Spleen (tissue), 11 donors: ENCODE measurements around the gene CNIH3. TPM values are rescaled to one million over a fixed set of nuclear protein-coding genes. Genes with fewer than 3 reads are reported as not detected.

Source experiments
- DNase-seq: peaks from one replicate; pipeline ENCODE4 v3.0.0-alpha.2; 2020
- H3K27ac ChIP-seq, 8 donors: fragments of 200-600 bp; sonication (generic) in 7 of 8; 1 replicate in 4 of 8; 2 replicates in 4 of 8; pipeline versions ENCODE4 v1.5.0 to v1.8.0; 2016 to 2021; ENCODE audit warnings: inconsistent platforms in 4 of 8, mild to moderate bottlenecking in 4 of 8, moderate library complexity in 1 of 8
- H3K27me3 ChIP-seq, 7 donors: fragments of 200-600 bp; sonication (generic) in 6 of 7; replicated peaks in 1 of 7; 1 replicate in 4 of 7; 2 replicates in 3 of 7; pipeline versions ENCODE4 v1.5.0 to v1.8.0; 2016 to 2021; ENCODE audit warnings: inconsistent platforms in 3 of 7, mild to moderate bottlenecking in 1 of 7
- H3K36me3 ChIP-seq, 6 donors: fragments of 200-600 bp; sonication (generic) in 5 of 6; 1 replicate in 4 of 6; 2 replicates in 2 of 6; pipeline versions ENCODE4 v1.5.0 to v1.8.0; 2016 to 2021; ENCODE audit warnings: inconsistent platforms in 2 of 6
- H3K4me1 ChIP-seq, 6 donors: fragments of 200-600 bp; sonication (generic) in 5 of 6; 1 replicate in 3 of 6; 2 replicates in 3 of 6; pipeline versions ENCODE4 v1.5.0 to v1.8.0; 2016 to 2021; ENCODE audit warnings: inconsistent platforms in 3 of 6
- H3K4me3 ChIP-seq, 8 donors: fragments of 200-600 bp; sonication (generic) in 7 of 8; 1 replicate in 4 of 8; 2 replicates in 4 of 8; pipeline versions ENCODE4 v1.5.0 to v1.8.0; 2016 to 2021; ENCODE audit warnings: inconsistent platforms in 4 of 8, mild to moderate bottlenecking in 4 of 8, moderate library complexity in 2 of 8
- H3K9me3 ChIP-seq, 8 donors: fragments of 200-600 bp; sonication (generic) in 7 of 8; 1 replicate in 4 of 8; 2 replicates in 4 of 8; pipeline versions ENCODE4 v1.5.0 to v1.8.0; 2016 to 2021; ENCODE audit warnings: inconsistent platforms in 4 of 8
- CTCF ChIP-seq, 11 experiments: fragments of 200-600 bp in 7 of 11; fragments of 450-650 bp in 4 of 11; sonication (generic) in 4 of 11; IDR thresholded peaks in 8 of 11; conservative IDR thresholded peaks in 3 of 11; 1 replicate in 7 of 11; 2 replicates in 4 of 11; pipeline versions ENCODE4 v1.4.0 to v1.8.0; 2016 to 2021; ENCODE audit warnings: antibody characterized with exemption in 11 of 11, inconsistent platforms in 4 of 11, mild to moderate bottlenecking in 1 of 11
- POLR2A ChIP-seq, 3 donors: fragments of 450-650 bp; IDR thresholded peaks; one replicate each; pipeline ENCODE4 v1.5.1; 2017; ENCODE audit warnings: antibody characterized with exemption in 3 of 3, mild to moderate bottlenecking in 1 of 3
- POLR2AphosphoS5 ChIP-seq, 3 donors: sonication (generic); formaldehyde crosslinking; IDR thresholded peaks; one replicate each; pipeline ENCODE4 v1.5.1; 2017; ENCODE audit warnings: antibody characterized with exemption in 3 of 3
- WGBS, 5 donors: extraction: QIAGEN DNeasy Blood & Tissue Kit in 3 of 5; methylation state at CpG; one replicate each; pipeline versions ENCODE4 v1.1.5 to v1.1.7; 2013 to 2018; 5-methylcytosine and 5-hydroxymethylcytosine counted together
- intact Hi-C: fragments of 100-400 bp; cut with DNase I; formaldehyde crosslinking; loops from one replicate; pipeline ENCODE4 v1.15.0; 2023; ENCODE audit warnings: low total_unique reads
- polyA plus RNA-seq, 3 donors: library from polyadenylated mRNA; stranded (reverse); fragments of 200-250 nt; gene quantifications; one replicate each; pipeline ENCODE4 v1.2.1, GENCODE V29; 2013
- total RNA-seq, 7 donors: library from RNA; depleted of rRNA in 3 of 7; stranded (reverse); fragments of >200 nt in 3 of 7; fragmentation: NEBNext Ultra II Directional in 4 of 7; extraction: Animal tissue kit (Norgen Biotek cat#: 25700) in 4 of 7; gene quantifications; one replicate each; pipeline versions ENCODE4 v1.1.0 to v1.2.1, GENCODE V29; 2016 to 2021
- donor health status: healthy with polysubstance abuse.
- donor health status: DM: no; HTN: no; CAD: no; lungs with moderate emphysema.
- donor health status: DM: no; HTN: no; CAD: no.
- donor health status: Bipolar disorder and iron deficiency.
- donor health status: healthy.
- donor health status: DM: no; HTN: no; CAD: no.
- donor health status: DM: yes; HTN: yes; CAD: no.

Gene CNIH3
- total and polyA plus RNA-seq, 10 donors: 0.68 to 4.1 (median 2.0) TPM

GRCh38 chr1:224580006-224580405 lies 36.1 kb upstream of the CNIH3 start:
- Histone ChIP-seq H3K27ac (no peak overlapping the region), H3K36me3 (no peaks in the 10 kb centered on the region), H3K4me3 (no peak overlapping the region), H3K27me3 (no peaks in the 10 kb centered on the region), H3K9me3 (peaks cover 0 to 28% (median 20%) of the 10 kb centered on the region in 8 donors), H3K4me1 (no peaks in the 10 kb centered on the region)
- TF ChIP-seq POLR2A (IDR thresholded peaks at IDR 0.05) (no peak), CTCF (IDR thresholded peaks at IDR 0.05 in 8 of 11, conservative IDR thresholded peaks at IDR 0.05 in 3 of 11) (no peak), POLR2AphosphoS5 (IDR thresholded peaks at IDR 0.05) (no peak)
- 75 to 88% (median 82%) methylated on average over 3 of the region's 3 CpGs for WGBS, 5 donors
- intact Hi-C loops: no loop called here
- DNase-seq: no peak

DNA sequence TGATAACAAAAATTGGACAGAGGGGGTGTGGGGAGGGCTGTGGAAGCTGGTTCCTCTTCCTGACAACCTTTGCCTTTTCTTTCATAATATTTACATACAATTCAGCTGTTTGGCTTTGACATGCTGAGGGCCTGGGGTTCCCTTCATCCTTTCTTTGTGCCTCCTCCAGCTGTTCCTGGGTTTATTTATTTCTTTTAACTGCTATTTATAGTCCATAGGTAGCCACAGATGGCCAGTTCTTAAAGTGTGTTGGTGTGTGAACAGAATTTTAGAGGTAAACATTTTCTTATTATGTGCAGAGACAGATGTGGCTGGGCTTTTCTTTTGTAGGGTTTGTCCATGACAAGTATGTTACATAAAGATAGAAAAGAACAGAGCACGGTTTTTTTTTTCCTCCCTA lies 34.1 kb upstream of the CNIH3 start:
- intact Hi-C loops: no loop called here
- H3K4me3 ChIP-seq: no peak overlapping the region
- DNase-seq: no peak
- TF ChIP-seq CTCF (IDR thresholded peaks at IDR 0.05 in 8 of 11, conservative IDR thresholded peaks at IDR 0.05 in 3 of 11) (no peak), POLR2AphosphoS5 (IDR thresholded peaks at IDR 0.05) (no peak), POLR2A (IDR thresholded peaks at IDR 0.05) (no peak)
- no peaks in the 10 kb centered on the region for H3K4me1 ChIP-seq
- no peak overlapping the region for H3K27ac ChIP-seq
- no peaks in the 10 kb centered on the region for H3K36me3 ChIP-seq
- peaks cover 0 to 12% (median 9%) of the 10 kb centered on the region in 8 donors for H3K9me3 ChIP-seq
- WGBS, 5 donors: 43 to 77% (median 58%) methylated on average over 1 of the region's 1 CpG
- H3K27me3 ChIP-seq: no peaks in the 10 kb centered on the region

- DNase-seq: no peak
- no peak overlapping the region for H3K27ac ChIP-seq
- H3K4me3 ChIP-seq: no peak overlapping the region
- no peaks in the 10 kb centered on the region for H3K4me1 ChIP-seq
- H3K9me3 ChIP-seq: no peaks in the 10 kb centered on the region
- 88 to 97% (median 94%) methylated on average over 3 of the region's 3 CpGs for WGBS, 5 donors
- TF ChIP-seq CTCF (IDR thresholded peaks at IDR 0.05 in 8 of 11, conservative IDR thresholded peaks at IDR 0.05 in 3 of 11) (no peak), POLR2AphosphoS5 (IDR thresholded peaks at IDR 0.05) (no peak), POLR2A (IDR thresholded peaks at IDR 0.05) (no peak)
- H3K36me3 ChIP-seq: no peaks in the 10 kb centered on the region
- no peaks in the 10 kb centered on the region for H3K27me3 ChIP-seq
- intact Hi-C loops: no loop called here
Observed at GRCh38 chr1:224583774-224584173, 32.3 kb upstream of the CNIH3 start.

- Histone ChIP-seq H3K4me3 (no peak overlapping the region), H3K9me3 (no peaks in the 10 kb centered on the region), H3K27me3 (no peaks in the 10 kb centered on the region), H3K36me3 (no peaks in the 10 kb centered on the region), H3K27ac (no peak overlapping the region), H3K4me1 (no peaks in the 10 kb centered on the region)
- 86 to 94% (median 89%) methylated on average over 10 of the region's 10 CpGs for WGBS, 5 donors
- no peak for TF ChIP-seq POLR2AphosphoS5 (IDR thresholded peaks at IDR 0.05)
- TF ChIP-seq CTCF (IDR thresholded peaks at IDR 0.05 in 8 of 11, conservative IDR thresholded peaks at IDR 0.05 in 3 of 11): no peak
- no peak for TF ChIP-seq POLR2A (IDR thresholded peaks at IDR 0.05)
- DNase-seq: no peak
- intact Hi-C loops: no loop called here
Observed at GRCh38 chr1:224585051-224585450, 31.1 kb upstream of the CNIH3 start.
